Ovary (tissue), 9 donors: ENCODE results near the gene STK10. TPM values are rescaled to one million over a fixed set of nuclear protein-coding genes. Genes with fewer than 3 reads are reported as not detected.
"Not testable (repeated sequence)": the region's sequence is repeated elsewhere in the genome, so short reads cannot be mapped to it uniquely, and the experiment has no call there.

Experiments
- DNase-seq, 5 donors: peaks; one replicate each; pipeline ENCODE4 v3.0.0-alpha.2; 2019 to 2020
- H3K27ac ChIP-seq, 2 donors: fragments of 200-600 bp; one replicate each; pipeline versions ENCODE4 v1.5.1 to v1.8.0; 2019 to 2022
- H3K27me3 ChIP-seq: fragments of 200-600 bp; one replicate; pipeline ENCODE4 v1.8.0; 2022
- H3K36me3 ChIP-seq: fragments of 200-600 bp; sonication (generic); one replicate; pipeline ENCODE4 v1.5.1; 2019
- H3K4me1 ChIP-seq: one replicate; pipeline ENCODE4 v1.8.1; 2013; ENCODE audit warnings: mild to moderate bottlenecking, moderate library complexity; ENCODE audit not compliant: insufficient read depth
- H3K4me3 ChIP-seq: fragments of 200-600 bp; sonication (generic); one replicate; pipeline ENCODE4 v1.5.1; 2017
- H3K9me3 ChIP-seq, 2 donors: fragments of 200-600 bp in 1 of 2; sonication (generic) in 1 of 2; one replicate each; pipeline versions ENCODE4 v1.5.1 to v1.8.1; 2013 to 2019; ENCODE audit warnings: mild to moderate bottlenecking in 1 of 2, moderate library complexity in 1 of 2
- CTCF ChIP-seq, 3 donors: fragments of 450-650 bp in 2 of 3; fragments of 200-600 bp in 1 of 3; IDR thresholded peaks; one replicate each; pipeline versions ENCODE4 v1.5.1 to v1.8.0; 2016 to 2022; ENCODE audit warnings: antibody characterized with exemption in 3 of 3, mild to moderate bottlenecking in 1 of 3
- EP300 ChIP-seq: sonication (generic); formaldehyde crosslinking; IDR thresholded peaks from one replicate; pipeline ENCODE4 v1.6.1; 2017; ENCODE audit warnings: antibody characterized with exemption
- POLR2A ChIP-seq: fragments of 450-650 bp; IDR thresholded peaks from one replicate; pipeline ENCODE4 v1.6.1; 2017; ENCODE audit warnings: antibody characterized with exemption, mild to moderate bottlenecking, moderate library complexity
- WGBS, 3 donors: extraction: QIAGEN DNeasy Blood & Tissue Kit in 1 of 3; methylation state at CpG; one replicate each; pipeline versions ENCODE4 v1.1.5 to v1.1.7; 2013 to 2017; 5-methylcytosine and 5-hydroxymethylcytosine counted together
- intact Hi-C, 4 donors: fragments of 100-400 bp; cut with DNase I; formaldehyde crosslinking; loops; one replicate each; pipeline versions ENCODE4 v1.11.0 to v1.15.1; 2022 to 2023
- polyA plus RNA-seq, 2 donors: library from polyadenylated mRNA; stranded (reverse); fragments of 200-250 nt in 1 of 2; fragments of 350-450 nt in 1 of 2; fragmentation: Illumina TruSeq in 1 of 2; extraction: RNeasy Lipid Tissue Mini Kit (QIAGEN cat#74804) in 1 of 2; gene quantifications; one replicate each; pipeline ENCODE4 v1.2.3, GENCODE V29; 2013 to 2014
- total RNA-seq, 7 donors: library from RNA; depleted of rRNA in 2 of 7; stranded (reverse); fragments of >200 nt in 2 of 7; fragmentation: NEBNext Ultra II Directional in 3 of 7; extraction: Animal tissue kit (Norgen Biotek cat#: 25700) in 3 of 7; gene quantifications; one replicate each; pipeline versions ENCODE4 v1.1.0 to v1.2.4, GENCODE V29; 2016 to 2023
- donor health status: DM: no; HTN: no; CAD: no; lungs with moderate emphysema.
- donor health status: DM: no; HTN: no; CAD: no.
- donor health status: Bipolar disorder and iron deficiency.
- donor health status: DM: yes; HTN: yes; CAD: no.
- donor health status: DM: no; HTN: no; CAD: no.
- donor health status: DM: yes; HTN: yes; CAD: no.

Gene STK10
- total and polyA plus RNA-seq, 9 donors, result 5.4 to 15.5 (median 10.0) TPM

- Histone ChIP-seq H3K4me1 (no peaks in the 10 kb centered on the region), H3K36me3 (no peaks in the 10 kb centered on the region), H3K27me3 (no peaks in the 10 kb centered on the region), H3K27ac (no peak overlapping the region), H3K9me3 (no peaks in the 10 kb centered on the region), H3K4me3 (no peak overlapping the region)
- DNase-seq, result no peak
- intact Hi-C loops, result no loop called here
- TF ChIP-seq CTCF (IDR thresholded peaks at IDR 0.05), result no peak
- TF ChIP-seq EP300, result no peak
- TF ChIP-seq POLR2A, result no peak
- 57 to 66% (median 64%) methylated on average over 5 of the region's 5 CpGs for WGBS, 3 donors
These were observed 25.1 kb downstream of the STK10 start for GRCh38 chr5:172162987-172163343.

- Histone ChIP-seq H3K4me3 (no peak overlapping the region), H3K27me3 (no peaks in the 10 kb centered on the region), H3K27ac (no peak overlapping the region), H3K4me1 (no peaks in the 10 kb centered on the region), H3K36me3 (no peaks in the 10 kb centered on the region), H3K9me3 (no peaks in the 10 kb centered on the region)
- intact Hi-C loops, result no loop called here
- TF ChIP-seq CTCF (IDR thresholded peaks at IDR 0.05), result no peak
- WGBS, 3 donors, result 91 to 93% (median 93%) methylated on average over 5 of the region's 5 CpGs
- no peak for DNase-seq
These were observed 25.6 kb downstream of the STK10 start for GRCh38 chr5:172162323-172162986.

- H3K36me3 ChIP-seq, result no peaks in the 10 kb centered on the region
- intact Hi-C loops, result no loop called here
- no peak for TF ChIP-seq EP300
- no peaks in the 10 kb centered on the region for H3K27me3 ChIP-seq
- DNase-seq, result no peak
- no peaks in the 10 kb centered on the region for H3K9me3 ChIP-seq
- H3K4me1 ChIP-seq, result no peaks in the 10 kb centered on the region
- no peak overlapping the region for H3K4me3 ChIP-seq
- H3K27ac ChIP-seq, result no peak overlapping the region
- 87 to 89% (median 88%) methylated on average over 9 of the region's 9 CpGs for WGBS, 3 donors
These were observed 27.5 kb downstream of the STK10 start for GRCh38 chr5:172160506-172160905.

GRCh38 chr5:172159016-172159415, 29.0 kb downstream of the STK10 start:
- no peak overlapping the region for H3K4me3 ChIP-seq
- no peak for DNase-seq
- no peak for TF ChIP-seq POLR2A
- TF ChIP-seq CTCF (IDR thresholded peaks at IDR 0.05), result no peak
- no peak for TF ChIP-seq EP300
- intact Hi-C loops, result no loop called here
- no peaks in the 10 kb centered on the region for H3K9me3 ChIP-seq
- WGBS, 3 donors, result 91 to 92% (median 92%) methylated on average over 8 of the region's 8 CpGs
- H3K27me3 ChIP-seq, result no peaks in the 10 kb centered on the region
- no peak overlapping the region for H3K27ac ChIP-seq
- no peaks in the 10 kb centered on the region for H3K4me1 ChIP-seq
- no peaks in the 10 kb centered on the region for H3K36me3 ChIP-seq

- H3K27ac ChIP-seq, result no peak overlapping the region
- TF ChIP-seq CTCF (IDR thresholded peaks at IDR 0.05) (no peak), POLR2A (no peak), EP300 (no peak)
- H3K9me3 ChIP-seq, result no peaks in the 10 kb centered on the region
- 76 to 86% (median 85%) methylated on average over 13 of the region's 13 CpGs for WGBS, 3 donors
- no peaks in the 10 kb centered on the region for H3K27me3 ChIP-seq
- no peak for DNase-seq
- H3K4me3 ChIP-seq, result no peak overlapping the region
- H3K4me1 ChIP-seq, result no peaks in the 10 kb centered on the region
- intact Hi-C loops, result no loop called here
- H3K36me3 ChIP-seq, result no peaks in the 10 kb centered on the region
These were observed 31.5 kb downstream of the STK10 start for GRCh38 chr5:172156541-172156994.

GRCh38 chr5:172155101-172155500, 32.9 kb downstream of the STK10 start:
- H3K27ac ChIP-seq, H3K4me3 ChIP-seq, H3K36me3 ChIP-seq, DNase-seq, H3K4me1 ChIP-seq, H3K9me3 ChIP-seq, intact Hi-C loops, H3K27me3 ChIP-seq: not testable (repeated sequence)
- 93 to 96% (median 96%) methylated on average over 9 of the region's 9 CpGs for WGBS, 3 donors
